D721Med (cell line): ENCODE results near the gene TSPEAR.
"Not testable (repeated sequence)": the region's sequence is repeated elsewhere in the genome, so short reads cannot be mapped to it uniquely, and the experiment has no call there.

Experiments used
- DNase-seq: peaks from one replicate; pipeline ENCODE4 v3.0.0; 2011; ENCODE audit warnings: low spot score; ENCODE audit not compliant: insufficient read length
- FAIRE-seq: peaks from 2 replicates; lab custom pipeline; 2011; peaks lifted over from hg19 to GRCh38; lab: Jason Lieb, UNC
- CTCF ChIP-seq: IDR thresholded peaks from 2 replicates; pipeline ENCODE4 v1.5.1; 2012; ENCODE audit warnings: mild to moderate bottlenecking, control low read depth; ENCODE audit not compliant: insufficient read depth; ENCODE audit errors: missing control alignments

The TSPEAR gene

GRCh38 chr21:44702111-44702972 lies 9.0 kb downstream of the TSPEAR start:
- TF ChIP-seq CTCF, result no peak
- FAIRE-seq, result no peak
- no peak for DNase-seq

GRCh38 chr21:44701541-44701940 lies 9.8 kb downstream of the TSPEAR start:
- FAIRE-seq, result no peak
- no peak for DNase-seq

GRCh38 chr21:44701023-44701400 lies 10.4 kb downstream of the TSPEAR start:
- FAIRE-seq (no peak), DNase-seq (no peak)
- TF ChIP-seq CTCF, result no peak

More at GRCh38 chr21:44701541-44701940, 9.8 kb downstream of the TSPEAR start:
- no peak for TF ChIP-seq CTCF

DNA sequence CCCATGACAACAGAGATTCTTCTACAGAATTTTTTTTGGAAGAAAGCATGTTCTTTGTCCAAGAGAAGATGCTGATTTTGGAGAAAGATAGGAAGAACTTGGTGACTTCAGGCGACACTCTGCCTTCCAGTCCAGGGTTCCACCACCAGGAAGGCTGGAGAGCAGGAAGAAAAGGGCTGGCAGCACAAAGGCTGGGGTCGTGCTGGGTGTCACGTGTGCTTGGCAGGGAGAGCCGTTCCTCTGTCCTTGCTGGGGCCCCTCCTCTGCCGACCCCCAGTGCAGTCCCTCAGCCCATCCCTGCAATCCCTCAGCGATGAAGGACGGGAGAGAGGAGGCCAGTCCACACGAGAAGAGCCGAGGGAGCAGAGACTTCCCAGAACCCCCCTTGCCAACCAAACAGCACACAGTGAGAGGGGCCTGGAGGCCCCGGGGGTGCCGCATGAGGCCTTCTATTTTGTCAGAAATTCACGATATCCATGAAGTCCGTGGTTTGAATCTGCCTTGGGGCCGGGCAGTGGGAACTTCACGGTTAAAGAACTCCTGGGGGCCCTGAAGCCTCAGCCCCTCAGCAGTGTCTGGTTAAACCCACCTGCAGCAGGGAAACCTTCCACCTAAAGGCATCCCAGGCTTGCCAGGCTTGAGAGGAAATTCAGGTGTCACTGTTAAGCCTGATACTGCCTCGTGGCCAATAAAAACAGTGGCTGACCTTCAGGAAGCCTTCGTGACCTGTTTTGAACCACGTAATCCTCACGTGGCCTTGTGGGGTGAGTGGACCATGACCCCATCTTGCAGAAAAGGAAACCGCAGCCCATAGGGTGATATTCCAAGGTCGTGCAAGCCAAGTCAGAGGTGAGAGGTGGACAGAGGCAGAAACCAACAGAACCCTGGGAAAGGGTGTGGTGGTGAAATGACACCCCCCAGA lies 11.0 kb downstream of the TSPEAR start:
- DNase-seq (no peak), FAIRE-seq (no peak)

GRCh38 chr21:44699502-44700001 lies 11.8 kb downstream of the TSPEAR start:
- no peak for DNase-seq
- TF ChIP-seq CTCF, result no peak
- no peak for FAIRE-seq

More for the DNA sequence above, 11.0 kb downstream of the TSPEAR start:
- no peak for TF ChIP-seq CTCF

DNA sequence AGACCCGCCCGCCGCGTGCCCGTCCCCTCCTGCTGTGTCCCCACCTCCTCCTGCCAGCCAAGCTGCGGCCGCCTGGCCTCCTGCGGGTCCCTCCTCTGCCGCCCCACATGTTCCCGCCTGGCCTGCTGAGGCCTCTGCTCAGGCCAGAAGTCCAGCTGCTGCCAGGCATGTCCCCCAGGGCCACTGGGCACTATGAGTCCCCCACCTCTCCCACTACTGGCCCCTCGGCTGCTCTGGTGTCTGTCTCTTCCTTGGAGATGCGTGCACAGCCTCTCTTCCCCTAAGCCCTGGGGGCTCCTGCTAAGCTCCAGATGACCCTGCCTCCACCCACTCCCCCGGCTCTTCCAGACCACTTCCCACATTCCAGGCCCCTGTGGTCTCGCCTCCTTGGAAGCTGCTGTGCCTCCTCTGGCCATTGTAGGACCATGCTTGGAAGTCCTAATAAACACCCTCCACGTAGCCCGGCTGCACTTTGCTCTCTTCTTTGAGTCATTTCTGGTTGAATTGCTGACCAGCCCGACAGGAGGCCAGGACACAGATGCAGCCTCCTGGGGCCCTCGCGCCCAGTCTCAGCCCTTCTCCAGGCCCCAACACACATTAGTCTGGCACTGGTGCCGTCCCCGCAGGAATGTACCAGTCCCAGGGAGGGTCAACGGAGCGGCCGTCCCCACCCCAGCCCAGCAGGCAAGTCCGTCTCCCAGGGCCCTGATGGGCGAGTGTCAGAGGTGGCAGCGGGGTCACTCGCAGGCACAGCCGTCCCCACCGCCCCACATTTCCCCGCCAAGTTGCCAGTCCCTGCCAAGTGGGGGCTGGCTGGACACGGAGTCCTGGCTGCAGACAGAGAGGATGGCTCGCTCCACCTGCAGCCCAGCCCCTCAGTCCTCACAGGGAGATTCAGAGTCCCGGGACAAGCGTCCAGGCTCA lies 13.3 kb downstream of the TSPEAR start:
- FAIRE-seq, result no peak
- DNase-seq, result no peak
- TF ChIP-seq CTCF, result no peak

GRCh38 chr21:44697172-44697810 lies 14.1 kb downstream of the TSPEAR start, which contains the start of gene KRTAP10-12:
Gene KRTAP10-12 (plus strand): TSS chr21:44697172. CDS start chr21:44697202, 30 bp downstream.
- FAIRE-seq, DNase-seq: not testable (repeated sequence)
